Measurements from ENCODE around the gene AVEN.

Gene AVEN

DNA sequence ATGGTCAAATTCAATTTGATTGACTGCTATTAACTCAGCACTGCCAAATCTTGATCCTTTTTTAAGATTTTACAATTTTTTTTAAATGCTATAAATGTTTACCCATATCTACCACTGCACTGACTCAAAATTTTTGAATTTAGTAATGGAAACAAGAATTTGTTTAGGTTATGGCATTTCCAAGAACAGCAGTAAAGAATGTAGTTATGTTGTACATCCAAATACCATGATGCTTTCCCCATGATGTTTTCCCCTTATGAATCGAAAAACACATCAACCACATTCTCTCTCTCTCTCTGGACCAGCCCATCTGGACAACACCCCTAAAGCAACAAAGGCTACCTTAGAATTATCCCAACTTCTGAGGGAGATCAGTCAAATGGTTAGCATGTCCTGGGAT is 56.5 kb downstream of the AVEN start:
- no peak for DNase-seq

DNA sequence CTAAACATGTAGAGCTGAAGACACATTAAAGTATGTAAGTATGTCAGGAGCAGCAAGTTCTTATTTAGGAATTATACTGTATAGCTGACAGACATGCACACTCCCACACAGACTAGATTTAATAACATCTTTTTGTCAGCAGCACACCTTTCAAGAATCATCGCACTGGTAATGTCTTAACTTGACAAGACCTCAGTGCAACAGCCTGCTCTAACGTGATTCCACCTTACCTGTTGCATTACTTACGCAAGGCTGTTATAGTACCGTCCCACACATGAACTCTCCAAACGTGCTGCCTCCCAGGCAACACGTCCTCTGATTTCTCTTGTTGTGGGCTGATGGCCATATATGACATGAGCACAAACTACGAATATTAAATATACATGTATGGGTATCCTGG is 58.8 kb downstream of the AVEN start:
- DNase-seq = no peak

DNA sequence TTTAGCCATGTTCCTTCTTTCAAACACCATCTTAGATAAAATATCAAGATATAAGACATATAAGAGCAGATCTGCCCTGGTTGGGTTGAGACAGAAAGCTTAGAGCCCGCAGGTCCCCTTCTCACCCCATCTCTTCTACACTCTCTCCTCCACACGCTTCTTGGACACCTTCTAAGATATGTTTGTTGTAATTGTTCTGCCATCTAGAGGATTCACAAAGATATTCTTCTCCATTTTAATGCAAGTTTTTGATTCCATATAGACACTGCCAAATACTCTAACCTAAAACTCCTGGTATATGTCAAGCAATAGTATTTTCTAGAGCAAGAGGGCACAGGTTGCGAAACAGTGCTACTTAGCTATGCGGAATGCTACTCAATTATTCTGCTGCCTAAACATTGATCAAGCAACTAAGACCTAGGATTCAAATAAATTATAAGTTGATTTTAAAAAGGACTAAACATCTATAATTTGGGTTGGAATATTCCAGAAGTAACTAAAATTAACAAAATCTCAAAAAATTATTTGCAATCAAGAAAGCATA is 63.9 kb downstream of the AVEN start:
- DNase-seq = no peak

DNA sequence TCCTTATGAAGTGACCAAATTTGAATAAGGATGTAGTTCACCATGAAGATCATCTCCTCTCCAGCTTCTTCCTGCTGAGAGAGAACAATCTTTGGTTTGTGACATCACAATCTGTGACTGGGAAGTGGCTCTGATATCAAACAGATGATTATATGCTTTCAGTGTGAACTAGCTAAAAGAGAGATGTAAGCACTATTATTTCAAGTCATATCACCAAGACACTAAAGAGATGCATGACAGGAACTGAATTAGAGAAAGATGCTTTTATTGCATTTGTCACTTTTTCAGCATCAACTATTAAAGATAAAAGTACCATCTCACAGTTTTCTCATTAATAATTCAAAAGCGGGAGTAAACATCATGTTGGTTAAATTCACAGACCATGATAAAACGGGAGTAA is 67.2 kb downstream of the AVEN start:
- DNase-seq = no peak

DNA sequence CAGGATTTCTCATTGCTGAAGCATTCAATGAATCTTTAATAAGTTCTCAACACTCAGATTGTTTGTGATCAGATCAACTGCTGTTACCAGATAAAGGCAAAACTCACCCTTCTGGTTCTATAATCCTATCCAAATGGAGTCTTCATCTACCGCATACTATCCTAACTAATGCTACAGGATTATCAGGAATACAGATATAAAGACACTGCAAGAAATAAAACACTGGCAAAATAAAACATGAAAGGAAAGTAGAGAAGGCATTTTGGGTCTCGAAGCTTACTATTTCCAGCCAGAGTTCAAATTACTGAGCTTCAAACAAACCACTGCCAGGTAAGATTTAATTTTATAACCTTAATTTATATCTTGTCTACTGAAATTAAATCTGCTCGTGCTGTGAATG is 70.2 kb downstream of the AVEN start:
- DNase-seq = no peak

DNA sequence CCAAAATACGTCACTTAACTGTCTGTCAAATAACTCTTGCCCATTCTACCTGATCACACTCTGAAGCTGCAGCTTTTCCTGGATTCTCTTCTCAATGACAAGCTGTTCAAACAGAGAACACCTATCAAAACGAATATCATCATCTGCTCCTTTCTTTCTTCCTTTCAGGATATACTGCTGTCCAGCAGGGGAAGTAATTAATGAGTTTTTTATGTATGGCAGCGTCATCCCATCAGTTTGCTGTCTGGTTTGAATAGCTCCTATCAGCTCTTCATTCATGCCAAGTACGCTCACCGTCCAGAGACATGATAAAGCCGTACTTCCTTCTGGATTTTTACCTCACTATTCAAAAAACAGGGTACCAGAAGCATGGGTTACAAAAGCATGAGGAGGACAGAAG is 70.8 kb downstream of the AVEN start, which contains the start of gene CHRM5:
Gene CHRM5 (plus strand): TSS at position 274 of the 400 bp plus-strand sequence. CDS start 94,221 bp downstream, outside the sequence.
- no peak for DNase-seq

DNA sequence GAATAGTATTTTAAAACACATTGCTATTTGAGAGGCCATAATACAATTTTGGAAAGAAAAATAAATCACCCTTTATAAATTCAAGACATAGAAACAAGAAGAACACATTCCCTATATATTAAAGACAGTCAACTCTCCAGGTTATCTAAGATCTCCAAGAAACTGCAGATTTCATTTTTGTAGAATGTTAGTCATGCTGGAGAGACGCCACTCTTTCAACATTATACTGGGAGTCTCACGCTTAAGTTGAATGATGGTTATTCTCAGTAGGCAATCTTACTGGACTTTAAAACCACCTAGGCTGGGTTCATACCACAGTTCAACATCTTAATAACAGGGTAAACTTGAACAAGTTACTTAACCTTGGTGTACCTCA is 74.4 kb downstream of the AVEN start:
- DNase-seq = peak; percentile 15

DNA sequence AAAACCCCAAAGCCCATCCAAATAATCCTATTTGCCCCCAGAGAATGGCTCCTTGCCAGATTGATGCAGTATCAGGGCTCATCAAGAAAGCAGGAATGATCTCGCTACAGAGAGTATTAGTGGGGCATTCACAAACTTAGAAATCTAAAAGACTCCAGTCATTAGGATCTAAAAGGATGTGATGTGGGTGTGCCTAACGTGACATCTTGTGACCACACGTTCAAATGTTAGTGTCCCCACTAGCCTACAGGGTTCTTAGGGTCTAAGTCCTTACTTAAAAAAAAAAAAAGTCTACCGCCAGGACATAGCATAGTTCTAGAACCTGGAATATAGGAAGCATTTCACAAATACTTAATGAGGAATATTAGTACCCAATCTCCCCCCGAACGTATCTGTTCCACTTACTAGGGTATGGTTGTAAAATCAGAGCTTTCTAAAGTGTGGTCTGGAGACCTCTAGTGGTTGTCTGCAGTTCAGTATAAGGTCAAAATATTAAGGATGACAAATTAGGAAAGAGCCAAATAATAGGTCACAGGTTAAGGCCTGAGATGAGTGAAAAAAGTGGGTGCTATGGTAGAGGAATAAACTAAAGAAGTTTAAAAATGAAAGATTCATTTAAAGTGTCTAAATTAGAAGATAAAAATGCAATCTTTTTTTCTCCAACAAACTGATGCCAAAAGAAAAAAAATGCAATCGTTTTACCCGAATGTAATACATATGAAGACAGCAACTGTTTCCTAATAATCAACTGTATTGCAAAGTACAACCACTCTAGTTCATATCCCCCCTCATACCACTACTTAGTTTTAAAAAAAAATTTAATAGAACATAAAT is 75.0 kb downstream of the AVEN start:
- DNase-seq = peak; percentile 41

DNA sequence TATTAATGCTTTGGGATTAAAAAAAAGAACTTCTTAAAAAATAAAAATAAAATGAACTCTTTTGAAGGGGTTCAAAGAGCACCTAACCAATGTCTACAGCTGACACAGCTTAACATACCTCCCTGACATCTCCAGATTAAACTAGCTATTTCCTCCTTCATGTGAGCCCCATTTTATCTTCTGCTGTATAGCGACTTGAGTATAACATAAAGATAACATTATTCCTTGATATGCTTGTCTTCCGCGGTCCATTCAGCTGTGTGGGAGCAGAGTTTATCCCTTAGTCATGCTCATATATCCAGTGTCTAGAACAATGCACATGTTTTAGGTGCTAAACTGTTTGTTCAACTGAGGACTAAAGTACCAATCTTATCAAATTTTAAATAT is 78.5 kb downstream of the AVEN start:
- DNase-seq = no peak

DNA sequence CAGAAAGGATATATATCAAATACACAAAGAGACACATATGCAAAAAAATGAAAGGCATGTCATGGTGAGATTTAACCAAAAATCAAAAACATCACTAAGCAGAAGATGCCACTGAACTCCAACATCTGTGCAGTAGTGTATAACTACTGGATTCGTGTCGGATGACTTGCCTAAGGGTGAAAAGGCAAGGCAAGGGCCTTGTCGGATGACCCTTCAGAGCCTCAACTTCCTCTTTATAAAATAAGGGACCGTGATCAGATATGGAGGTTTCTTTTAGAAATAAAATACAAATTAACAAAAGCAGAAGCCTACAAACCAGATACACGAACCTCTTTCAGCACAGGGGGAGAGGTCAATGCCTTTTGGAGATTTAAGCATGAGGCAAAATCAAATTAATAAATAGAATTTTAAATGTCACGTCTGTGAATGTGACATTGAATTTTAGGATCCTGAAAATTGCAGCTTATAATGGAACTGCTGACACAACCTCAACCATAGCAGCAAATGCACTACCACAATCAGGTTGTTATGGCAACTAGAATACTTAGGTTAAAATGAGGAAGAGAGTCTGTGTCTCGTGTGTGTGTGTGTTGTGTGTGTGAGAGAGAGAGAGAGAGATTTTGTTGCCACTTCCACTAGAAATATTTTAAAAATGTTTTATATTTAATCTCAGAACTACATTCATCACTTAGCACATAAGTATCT is 79.0 kb downstream of the AVEN start:
- DNase-seq = no peak

DNA sequence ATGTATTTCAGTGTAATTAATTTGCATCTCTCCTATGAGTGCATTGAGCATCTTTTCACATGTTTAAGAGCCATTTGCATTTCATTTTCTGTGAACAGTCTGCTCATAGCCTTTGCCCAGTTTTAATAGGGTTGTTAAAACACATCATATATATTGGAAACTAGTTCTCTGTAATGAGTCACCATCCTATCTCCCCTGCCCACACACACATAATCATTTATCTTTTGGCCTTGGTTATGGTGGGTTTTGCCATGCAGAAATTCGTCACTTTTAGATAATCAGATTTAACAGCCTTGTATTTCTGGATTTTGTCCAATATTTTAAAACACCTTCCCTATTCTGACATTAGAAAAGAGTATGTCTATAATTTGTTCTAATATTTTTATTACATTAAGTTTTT is 82.6 kb downstream of the AVEN start:
- DNase-seq = no peak

DNA sequence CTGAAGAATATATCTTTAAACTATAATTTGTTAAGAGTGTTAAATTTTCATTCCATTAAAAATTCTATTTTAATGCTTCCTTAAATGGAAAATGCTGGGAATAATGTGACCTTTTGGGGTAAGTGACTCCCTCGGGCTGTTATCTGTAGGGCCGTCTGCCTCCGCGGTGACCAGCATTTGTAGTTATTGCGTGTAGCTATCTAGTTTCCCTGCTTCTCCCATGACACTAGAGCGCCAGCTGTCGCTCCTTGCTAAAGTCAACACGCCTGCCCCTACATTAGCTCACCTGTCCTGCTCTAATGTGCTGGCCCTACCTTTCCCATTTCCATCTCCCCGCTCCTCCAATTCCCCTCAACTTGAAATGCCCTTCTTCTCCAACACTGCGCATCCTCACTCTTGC is 83.1 kb downstream of the AVEN start:
- no peak for DNase-seq

DNA sequence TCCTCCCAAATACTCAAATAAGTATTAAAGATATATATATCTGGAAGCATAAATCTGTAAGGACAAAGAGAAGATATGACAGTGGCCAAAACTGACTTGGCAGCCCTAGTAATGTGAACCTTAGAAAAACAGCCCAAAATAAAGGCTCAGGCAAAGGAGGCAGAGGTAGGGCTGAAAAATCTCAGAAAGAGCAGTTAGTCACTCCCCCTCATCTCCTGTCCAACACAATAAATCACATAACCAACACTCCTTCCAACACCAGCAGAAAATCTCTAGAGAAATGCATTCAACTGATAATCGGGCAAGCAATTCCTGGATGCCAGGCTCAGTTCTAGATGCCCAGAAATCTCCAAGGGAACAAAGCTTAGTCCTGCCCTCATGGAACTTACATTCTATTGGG is 92.9 kb downstream of the AVEN start:
- no peak for DNase-seq

DNA sequence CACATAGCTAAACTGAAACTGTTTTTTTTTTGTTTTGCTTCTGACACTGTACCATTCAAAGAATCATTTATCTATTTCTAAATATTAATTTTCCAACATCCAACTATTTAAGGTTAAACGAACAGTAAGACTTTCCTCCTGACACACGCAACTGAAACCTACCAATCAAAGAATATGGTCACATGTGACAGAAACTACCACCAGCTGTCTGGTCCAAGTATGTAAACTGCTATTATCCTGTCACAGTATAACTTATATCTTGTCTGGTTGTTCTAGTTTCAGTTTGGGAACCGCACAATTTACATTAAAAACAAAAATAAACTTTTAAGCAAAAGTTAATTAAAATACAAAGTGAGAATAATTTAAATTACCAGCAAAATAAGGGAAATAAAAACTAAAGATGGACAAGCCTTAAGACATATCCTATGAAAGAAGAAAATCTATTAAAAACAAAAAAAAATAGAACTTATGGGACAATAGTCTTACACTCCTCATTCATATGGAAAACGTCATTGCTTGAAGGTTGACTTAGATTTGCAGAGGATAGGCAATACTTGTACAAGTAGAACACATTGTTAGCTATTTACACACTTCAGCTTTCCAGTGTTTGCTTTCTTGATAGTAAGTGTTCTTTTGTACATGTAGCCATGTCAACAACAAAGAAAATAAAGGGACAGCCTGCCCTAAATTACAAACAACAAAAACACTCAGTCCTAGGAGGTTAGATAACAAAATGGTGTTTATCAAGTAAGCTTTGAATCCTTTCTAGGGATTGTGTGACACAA is 97.5 kb downstream of the AVEN start:
- no peak for DNase-seq

DNA sequence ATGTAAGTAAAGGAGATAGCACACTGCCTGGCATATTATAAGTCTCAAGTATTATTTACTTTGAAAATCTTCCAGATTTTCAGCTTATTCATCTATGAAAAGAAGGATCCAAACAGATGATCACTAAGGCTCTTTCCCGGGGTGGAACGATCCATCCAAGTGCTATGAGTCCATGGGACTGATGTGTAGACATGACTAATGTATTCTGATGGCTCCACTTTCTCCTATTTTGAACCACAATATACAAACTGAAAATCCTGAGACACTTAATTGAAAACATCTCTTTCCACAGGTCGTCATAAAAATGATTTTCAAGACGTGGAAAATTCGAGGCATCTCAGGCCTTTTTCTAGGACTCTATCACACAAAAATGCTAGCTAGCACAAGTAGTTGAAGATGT is 104.1 kb downstream of the AVEN start:
- DNase-seq = peak; percentile 3

DNA sequence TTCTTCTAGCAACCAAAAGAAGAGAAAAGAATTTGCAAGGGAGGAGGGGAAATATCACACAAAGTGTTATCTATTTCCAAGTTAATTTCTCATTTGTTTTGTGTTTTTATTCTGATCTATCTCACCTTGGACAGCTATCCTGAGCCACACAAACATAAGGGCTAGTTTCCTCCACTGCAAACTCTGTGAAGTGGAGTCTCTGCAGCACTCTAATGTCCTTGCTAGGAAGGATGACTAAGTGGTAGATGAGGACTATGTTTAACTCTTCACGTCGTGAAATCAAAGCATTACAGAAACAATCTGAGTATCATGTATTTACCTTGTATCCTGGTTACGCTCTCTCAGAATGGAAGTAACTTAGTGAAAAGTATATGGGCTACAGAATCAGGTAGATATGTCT is 104.6 kb downstream of the AVEN start:
- no peak for DNase-seq

DNA sequence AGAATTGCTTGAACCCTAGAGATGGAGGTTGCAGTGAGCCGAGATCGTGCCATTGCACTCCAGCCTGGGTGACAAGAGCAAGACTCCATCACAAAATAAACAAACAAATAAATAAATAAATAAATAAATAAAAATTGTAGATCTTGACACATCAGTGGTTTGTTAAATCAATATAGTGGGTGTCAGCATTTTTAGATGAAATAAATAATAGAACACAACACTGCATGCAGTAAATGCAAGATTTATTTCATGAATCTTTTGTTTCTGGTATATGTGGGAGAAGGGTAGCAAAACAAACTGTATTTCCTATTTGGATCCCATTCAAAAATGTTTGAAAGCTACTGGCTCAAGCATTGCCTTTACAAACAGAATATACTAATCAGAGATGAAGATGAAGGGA is 106.3 kb downstream of the AVEN start:
- no peak for DNase-seq

DNA sequence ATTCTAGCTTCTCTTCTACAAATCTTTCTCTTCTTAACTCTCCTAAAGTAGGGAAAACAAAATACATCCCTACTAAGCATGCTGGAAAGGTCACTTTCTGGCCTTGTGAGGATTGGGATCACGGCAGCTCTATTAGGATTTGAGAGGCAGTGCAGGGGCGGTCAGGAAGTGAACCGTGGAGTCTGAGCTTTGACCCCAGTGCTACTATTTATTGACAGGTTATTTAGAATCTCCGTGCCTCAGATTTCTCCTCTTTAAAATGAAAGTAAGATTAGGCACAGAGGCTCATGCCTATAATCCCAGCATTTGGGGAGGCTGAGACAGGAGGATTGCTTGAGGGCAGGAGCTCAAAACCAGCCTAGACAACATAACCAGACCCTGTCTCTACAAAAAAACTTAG is 112.7 kb downstream of the AVEN start:
- no peak for DNase-seq

DNA sequence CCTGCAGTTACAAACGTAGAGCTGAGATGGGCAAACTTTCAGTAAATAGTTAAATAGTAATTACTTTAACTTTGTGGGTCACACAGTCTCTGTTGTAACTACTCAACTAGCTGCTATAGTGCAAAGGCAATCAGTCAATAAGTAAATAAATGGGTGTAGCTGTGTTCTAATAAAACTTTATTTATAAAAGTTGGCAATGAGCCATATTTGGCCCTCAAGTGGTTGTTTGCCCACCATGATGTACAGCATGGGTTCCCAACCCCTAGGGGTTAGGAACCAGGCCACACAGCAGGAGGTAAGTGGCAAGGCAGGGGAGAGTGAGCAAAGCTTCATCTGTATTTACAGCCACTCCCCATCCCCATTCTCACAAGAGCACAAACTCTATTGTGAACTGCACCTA is 115.6 kb downstream of the AVEN start:
- no peak for DNase-seq

DNA sequence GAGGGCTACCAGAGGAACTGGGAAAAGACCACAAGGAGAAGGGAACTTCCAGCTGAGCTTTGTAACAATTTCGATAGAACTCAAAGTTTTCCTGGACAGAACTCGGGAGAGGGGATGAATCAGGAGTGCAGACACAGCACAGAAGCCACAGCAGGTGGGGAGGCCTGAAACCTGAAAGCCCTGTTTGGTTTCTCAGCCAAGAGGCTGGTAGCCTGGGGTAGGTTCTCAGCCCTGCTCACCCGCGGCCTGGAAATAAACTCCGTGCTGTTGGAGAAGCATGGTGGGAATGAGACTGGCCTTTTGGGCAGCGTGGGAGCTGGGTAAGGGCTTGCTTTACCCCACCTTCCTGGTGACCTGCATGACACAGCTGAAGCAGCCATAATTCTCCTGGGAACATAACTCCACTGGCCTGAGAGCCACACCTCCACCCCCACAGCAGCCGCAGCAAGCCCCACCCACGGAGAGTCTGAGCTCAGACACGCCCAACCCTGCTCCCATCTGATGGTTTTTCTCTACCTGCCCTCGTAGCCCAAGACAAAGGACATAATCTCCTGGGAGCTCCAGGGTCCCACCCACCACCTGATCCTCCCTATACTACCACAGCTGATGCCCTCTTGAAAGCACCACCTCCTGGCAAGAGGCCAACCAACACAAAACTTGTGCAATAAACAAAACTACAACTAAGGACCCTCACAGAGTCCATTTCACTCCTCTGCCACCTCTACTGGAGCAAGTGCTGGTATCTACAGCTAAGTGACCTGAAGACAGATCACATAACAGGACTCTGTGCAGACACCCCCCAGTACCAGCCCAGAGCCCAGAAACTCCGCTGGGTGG is 123.2 kb downstream of the AVEN start:
- no peak for DNase-seq

DNA sequence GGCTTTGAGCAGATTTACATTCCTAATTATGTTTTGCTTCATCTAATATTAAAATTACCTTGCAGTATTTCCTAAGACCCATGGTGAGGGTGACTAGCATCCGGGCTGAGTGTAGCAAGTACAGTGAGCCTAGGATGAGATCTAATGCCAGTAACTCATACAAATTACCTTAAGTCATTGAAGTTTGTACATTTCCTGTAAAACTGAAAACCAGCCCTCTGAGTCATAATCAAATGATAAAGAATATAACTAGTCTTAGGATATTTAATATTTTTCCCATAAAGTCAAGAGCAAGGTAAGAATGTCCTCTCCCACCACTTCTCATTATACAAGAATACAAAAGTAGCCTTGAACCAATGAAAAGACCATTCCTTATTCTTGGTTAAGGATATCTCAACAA is 125.5 kb downstream of the AVEN start:
- no peak for DNase-seq

DNA sequence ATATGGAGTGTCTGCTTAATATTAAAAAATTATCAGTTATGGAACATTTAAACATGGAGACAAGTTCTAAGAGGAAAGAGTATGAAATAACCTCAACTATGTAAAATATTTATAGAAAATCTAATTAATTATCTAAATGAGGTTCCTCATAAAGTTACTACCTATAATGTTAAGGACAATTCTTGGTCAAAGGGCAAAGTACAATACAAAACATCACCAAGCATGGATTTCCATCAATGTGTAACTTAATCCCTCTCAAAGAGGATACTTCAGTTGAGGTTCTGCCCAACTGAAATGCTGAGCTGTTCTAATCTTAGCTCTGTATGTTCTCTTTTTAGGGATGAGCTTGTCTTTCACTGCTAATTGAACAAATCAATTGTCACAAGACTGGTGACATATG is 126.7 kb downstream of the AVEN start:
- no peak for DNase-seq

DNA sequence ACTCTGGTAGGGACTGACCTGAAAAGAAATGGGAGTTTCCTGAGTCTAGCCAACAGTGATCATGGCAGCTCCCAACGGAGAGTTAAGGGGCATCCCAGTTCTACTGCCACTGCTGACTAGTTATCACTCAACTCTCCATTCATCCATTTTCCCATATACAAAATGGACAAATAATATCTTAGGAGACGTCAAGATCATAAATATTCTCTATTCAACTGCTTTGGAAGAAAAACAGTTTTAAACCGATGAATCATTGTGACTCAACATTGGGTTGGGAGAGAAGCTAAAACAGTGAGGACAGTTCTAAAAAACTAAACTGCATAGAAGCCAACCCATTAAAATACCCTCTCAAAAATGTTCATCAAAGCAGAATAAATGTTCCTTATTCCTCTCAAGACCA is 128.3 kb downstream of the AVEN start:
- peak; percentile 53 for DNase-seq
